GM19023 (cell line): ENCODE measurements around the gene ABCC11.

Experiments
- ATAC-seq: cut with Tn5 transposase; IDR thresholded peaks from one replicate; pipeline ENCODE4 v1.9.1; 2021; ENCODE audit warnings: mild to moderate bottlenecking, moderate library complexity; ENCODE audit not compliant: unreplicated experiment

ABCC11 gene

GRCh38 chr16:48247311-48247710 is at the start of gene ABCC11:
Gene ABCC11, minus strand, starts transcription at chr16:48247539. Its CDS starts 15,618 bp downstream, at chr16:48231921.
- no peak for ATAC-seq

GRCh38 chr16:48295488-48296281 is 48.3 kb upstream of the ABCC11 start:
- ATAC-seq = no peak

GRCh38 chr16:48294724-48295123 is 47.4 kb upstream of the ABCC11 start:
- no peak for ATAC-seq

- ATAC-seq = no peak
Measured at GRCh38 chr16:48292452-48292851, 45.1 kb upstream of the ABCC11 start.

- ATAC-seq = no peak
Measured at GRCh38 chr16:48291754-48292153, 44.4 kb upstream of the ABCC11 start.

- no peak for ATAC-seq
Measured at GRCh38 chr16:48291303-48291702, 44.0 kb upstream of the ABCC11 start.

GRCh38 chr16:48287239-48287638 is 39.9 kb upstream of the ABCC11 start:
- no peak for ATAC-seq

- no peak for ATAC-seq
Measured at GRCh38 chr16:48284772-48285409, 37.6 kb upstream of the ABCC11 start.

- ATAC-seq = no peak
Measured at GRCh38 chr16:48282636-48283263, 35.4 kb upstream of the ABCC11 start.

GRCh38 chr16:48280546-48280945 is 33.2 kb upstream of the ABCC11 start:
- no peak for ATAC-seq

GRCh38 chr16:48279199-48279598 is 31.9 kb upstream of the ABCC11 start:
- ATAC-seq = no peak

GRCh38 chr16:48277158-48277557 is 29.8 kb upstream of the ABCC11 start:
- no peak for ATAC-seq

GRCh38 chr16:48276102-48276501 is 28.8 kb upstream of the ABCC11 start:
- no peak for ATAC-seq

- ATAC-seq = no peak
Measured at GRCh38 chr16:48274476-48274875, 27.1 kb upstream of the ABCC11 start.

GRCh38 chr16:48272837-48273421 is 25.6 kb upstream of the ABCC11 start:
- ATAC-seq = no peak

GRCh38 chr16:48271728-48272127 is 24.4 kb upstream of the ABCC11 start:
- no peak for ATAC-seq

GRCh38 chr16:48269011-48269410 is 21.7 kb upstream of the ABCC11 start:
- ATAC-seq = no peak

GRCh38 chr16:48262631-48263030 is 15.3 kb upstream of the ABCC11 start:
- no peak for ATAC-seq

GRCh38 chr16:48261569-48261968 is 14.2 kb upstream of the ABCC11 start:
- ATAC-seq = no peak

- ATAC-seq = no peak
Measured at GRCh38 chr16:48256579-48257177, 9.3 kb upstream of the ABCC11 start.

- no peak for ATAC-seq
Measured at GRCh38 chr16:48252013-48252412, 4.7 kb upstream of the ABCC11 start.
